AML-193 (cell line): ENCODE data around the gene ZMYND19.
"Not testable (repeated sequence)": the region's sequence is repeated elsewhere in the genome, so short reads cannot be mapped to it uniquely, and the experiment has no call there.

Source experiments
- DNase-seq, 2 experiments: peaks; one replicate each; lab custom pipeline; 2025; lab: John Stamatoyannopoulos, UW

Gene ZMYND19

GRCh38 chr9:137614631-137615386 is 24.5 kb upstream of the ZMYND19 start:
- no peak for DNase-seq

GRCh38 chr9:137613738-137614523 is 23.6 kb upstream of the ZMYND19 start:
- no peak for DNase-seq

- DNase-seq: no peak
These were observed 22.9 kb upstream of the ZMYND19 start for GRCh38 chr9:137613259-137613658.

DNA sequence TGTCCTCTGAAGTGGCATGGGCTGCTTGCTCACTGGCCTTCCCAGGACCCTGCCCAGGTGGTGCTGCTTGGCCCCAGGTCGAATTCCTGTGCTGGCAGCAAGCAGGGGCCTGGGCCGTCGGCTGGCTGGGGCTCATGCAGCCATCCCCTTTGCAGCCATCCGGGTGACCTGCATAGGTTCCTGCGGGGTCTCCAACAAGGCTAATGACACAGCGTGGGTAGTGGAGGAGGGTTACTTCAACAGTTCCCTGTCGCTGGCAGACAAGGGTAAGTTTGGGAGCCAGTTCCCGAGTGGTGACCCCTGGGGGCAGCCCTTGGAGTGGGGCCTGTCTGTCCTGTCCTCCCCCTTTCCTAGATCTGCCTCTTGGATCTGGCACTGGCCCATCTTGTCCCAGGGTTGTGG is 22.4 kb upstream of the ZMYND19 start:
- no peak for DNase-seq

DNA sequence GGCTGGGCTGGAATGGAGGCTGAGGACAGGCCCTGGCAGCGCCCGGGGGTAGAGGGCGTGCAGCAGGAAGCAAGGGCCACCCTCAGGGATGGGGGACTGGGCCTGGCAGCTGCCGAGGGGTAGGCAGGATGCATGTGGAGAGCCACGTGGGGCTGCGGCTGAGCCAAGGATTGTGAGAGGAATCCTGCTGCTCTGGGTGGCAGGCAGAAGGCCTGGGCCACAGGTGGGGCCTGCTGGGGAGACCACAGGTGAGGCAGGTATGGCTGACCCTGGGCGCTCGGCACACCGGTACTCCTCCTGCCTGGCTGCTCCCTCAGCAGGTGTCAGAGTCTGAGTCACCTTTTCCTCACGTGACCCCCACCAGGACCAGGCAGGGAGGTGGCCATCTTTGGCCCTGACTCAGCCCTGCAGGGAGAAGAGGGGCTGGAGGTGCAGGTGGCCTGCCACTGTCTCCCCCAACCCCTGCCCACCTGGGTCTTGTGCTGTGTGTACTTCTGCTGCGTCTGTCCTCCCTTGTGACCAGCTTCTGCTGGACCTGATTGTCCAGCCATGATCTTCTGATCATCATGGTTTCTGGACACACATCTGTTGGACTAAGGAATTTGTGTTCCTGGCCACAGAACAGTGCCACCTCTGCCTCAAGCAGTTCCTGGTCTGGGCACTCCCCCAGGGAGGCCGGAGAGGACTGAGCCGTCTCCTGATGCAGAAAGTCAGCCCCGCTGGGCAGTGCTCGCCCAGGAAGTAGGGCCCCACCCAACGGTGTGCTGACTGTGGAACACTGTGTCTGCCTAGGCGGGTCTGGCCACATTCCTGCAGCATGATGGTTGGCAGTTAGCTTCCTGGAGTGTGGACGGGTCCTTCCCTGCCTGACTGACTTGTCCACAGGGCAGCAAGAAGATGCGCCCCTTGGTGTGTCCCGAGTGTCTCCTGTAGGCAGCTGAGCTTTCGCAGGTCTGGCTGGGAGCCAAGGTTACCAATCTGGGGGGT is 21.6 kb upstream of the ZMYND19 start:
- no peak for DNase-seq

- no peak for DNase-seq
These were observed 20.6 kb upstream of the ZMYND19 start for GRCh38 chr9:137610944-137611343.

DNA sequence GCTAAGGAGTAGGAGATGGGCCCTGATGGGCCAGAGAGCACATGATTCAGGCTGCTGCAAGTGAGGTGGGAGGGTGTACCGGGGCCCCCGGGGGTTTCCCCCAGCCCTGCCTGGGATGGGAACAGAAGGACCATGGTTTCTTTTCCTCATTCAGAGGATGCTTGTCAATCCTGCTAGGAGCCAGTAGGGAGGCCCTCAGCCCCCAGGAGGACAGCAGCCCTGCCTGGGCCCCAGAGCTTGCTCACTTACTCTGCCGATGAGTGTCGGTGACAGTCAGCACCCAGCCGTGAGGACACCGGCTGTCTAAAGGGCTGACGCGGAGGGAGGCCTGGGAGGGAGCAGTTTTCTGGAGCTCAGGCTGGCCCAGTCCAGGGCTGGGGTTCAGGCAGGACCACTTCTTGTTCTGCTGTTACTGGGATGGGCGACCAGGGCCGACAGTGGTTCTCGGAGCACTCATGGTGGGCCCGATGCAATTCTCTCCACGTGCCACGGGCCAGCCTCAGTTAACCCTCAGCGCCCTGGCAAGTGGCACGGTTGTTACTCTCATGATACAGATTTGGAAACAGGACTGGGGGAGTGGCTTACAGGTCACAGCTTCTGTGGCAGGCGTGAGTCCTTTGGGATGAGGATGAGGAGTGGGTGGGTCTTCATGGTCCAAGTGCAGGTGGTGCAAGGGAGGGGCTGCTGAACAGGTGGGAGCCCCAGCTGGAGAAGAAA is 17.0 kb upstream of the ZMYND19 start:
- no peak for DNase-seq

GRCh38 chr9:137606734-137607138 is 16.4 kb upstream of the ZMYND19 start:
- no peak for DNase-seq

GRCh38 chr9:137606005-137606621 is 15.8 kb upstream of the ZMYND19 start:
- no peak for DNase-seq

- peak; percentile 78 to 88 for DNase-seq
These were observed 15.1 kb upstream of the ZMYND19 start, which contains the start of gene ARRDC1 for GRCh38 chr9:137605121-137606004. Gene ARRDC1 (plus strand): TSS chr9:137605686. CDS start chr9:137605718, 32 bp downstream.

GRCh38 chr9:137604345-137605086 is 14.2 kb upstream of the ZMYND19 start:
- DNase-seq: no peak

DNA sequence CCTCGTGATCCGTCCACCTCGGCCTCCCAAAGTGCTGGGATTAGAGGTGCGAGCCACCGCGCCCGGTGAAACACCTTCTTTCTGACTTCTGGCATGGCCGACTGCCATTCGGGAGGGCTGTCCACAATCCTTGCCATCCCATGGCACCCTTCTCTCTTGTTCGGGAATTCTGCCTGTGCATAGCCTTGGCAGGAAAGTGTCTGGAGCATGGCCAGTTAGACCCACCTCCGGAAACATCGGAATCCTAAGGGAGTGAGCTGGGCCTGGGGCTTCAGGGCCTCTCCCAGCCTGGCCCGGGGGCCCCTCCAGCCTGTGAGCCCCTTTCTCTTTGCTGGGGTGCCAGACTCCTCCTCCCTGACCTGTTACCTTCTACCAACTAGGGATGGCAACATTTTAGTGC is 13.6 kb upstream of the ZMYND19 start:
- DNase-seq: no peak

DNA sequence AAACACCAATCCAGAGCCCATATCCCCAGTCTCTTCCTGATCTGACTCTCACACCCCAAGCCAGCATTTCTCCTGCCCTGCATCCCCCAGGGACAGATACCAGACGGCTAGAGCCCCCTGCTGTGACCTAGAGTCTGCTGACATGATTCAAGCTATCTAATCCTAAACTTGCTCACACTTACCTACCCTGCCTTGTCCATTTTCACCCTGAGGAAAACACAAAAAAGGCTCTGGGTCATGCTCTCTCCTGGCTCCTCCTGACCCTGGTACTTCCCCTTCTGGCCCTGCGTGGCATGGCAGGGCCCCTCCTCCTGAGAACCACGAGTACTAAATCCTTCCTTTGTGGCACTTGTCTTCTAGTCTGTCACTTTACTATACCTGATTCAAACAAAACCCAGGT is 12.3 kb upstream of the ZMYND19 start:
- peak; percentile 52 to 68 for DNase-seq

DNA sequence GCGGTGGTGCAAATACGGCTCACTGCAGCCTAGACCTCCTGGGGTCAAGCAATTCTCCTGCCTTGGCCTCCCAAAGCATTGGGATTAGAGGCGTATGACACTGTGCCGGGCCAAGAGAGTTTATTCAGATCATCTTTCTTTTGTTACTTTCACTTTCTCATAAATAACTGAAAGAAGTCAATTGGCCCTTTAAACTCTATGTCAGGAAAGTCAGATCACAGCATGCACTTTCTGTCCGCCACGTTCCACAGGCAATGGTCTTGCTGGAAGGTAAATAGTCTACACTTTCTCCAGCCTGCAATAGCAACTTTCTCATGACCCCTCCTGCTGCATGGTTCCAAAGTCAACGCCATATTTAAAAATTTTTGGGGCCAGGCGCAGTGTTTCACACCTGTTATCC is 8.6 kb upstream of the ZMYND19 start:
- DNase-seq: no peak

GRCh38 chr9:137596577-137596976 is 6.3 kb upstream of the ZMYND19 start:
- DNase-seq: not testable (repeated sequence)

- no peak for DNase-seq
These were observed 2.9 kb upstream of the ZMYND19 start for GRCh38 chr9:137593176-137593575.

- DNase-seq: peak; percentile 43 to 55
These were observed 2.5 kb upstream of the ZMYND19 start for GRCh38 chr9:137592767-137593166.

- DNase-seq: no peak
These were observed 216 bp downstream of the ZMYND19 start for GRCh38 chr9:137590123-137590468.

- no peak for DNase-seq
These were observed 730 bp downstream of the ZMYND19 start for GRCh38 chr9:137589441-137590122.
